Tibial artery (tissue), 4 donors: ENCODE results near the gene CASR.

Source experiments
- DNase-seq, 2 donors: peaks; one replicate each; pipeline ENCODE4 v3.0.0-alpha.2; 2019
- H3K27ac ChIP-seq, 2 donors: fragments of 200-600 bp; sonication (generic) in 1 of 2; 1 replicate in 1 of 2; 2 replicates in 1 of 2; pipeline ENCODE4 v1.5.1; 2018 to 2019; ENCODE audit warnings: mild to moderate bottlenecking in 1 of 2
- H3K27me3 ChIP-seq, 2 donors: fragments of 200-600 bp; sonication (generic) in 1 of 2; one replicate each; pipeline versions ENCODE4 v1.5.1 to v1.6.0; 2016 to 2019
- H3K36me3 ChIP-seq, 3 donors: fragments of 200-600 bp; sonication (generic) in 2 of 3; one replicate each; pipeline ENCODE4 v1.5.1; 2016 to 2019; ENCODE audit warnings: mild to moderate bottlenecking in 2 of 3
- H3K4me1 ChIP-seq, 4 donors: fragments of 200-600 bp; sonication (generic) in 2 of 4; 1 replicate in 3 of 4; 2 replicates in 1 of 4; pipeline ENCODE4 v1.5.1; 2016 to 2019
- H3K4me3 ChIP-seq, 2 donors: fragments of 200-600 bp; sonication (generic) in 1 of 2; 1 replicate in 1 of 2; 2 replicates in 1 of 2; pipeline ENCODE4 v1.5.1; 2018 to 2019; ENCODE audit warnings: mild to moderate bottlenecking in 2 of 2
- H3K9me3 ChIP-seq, 3 donors: fragments of 200-600 bp; sonication (generic) in 1 of 3; one replicate each; pipeline ENCODE4 v1.5.1; 2016 to 2019
- CTCF ChIP-seq, 2 experiments: fragments of 200-600 bp in 1 of 2; fragments of 450-650 bp in 1 of 2; IDR thresholded peaks; one replicate each; pipeline ENCODE4 v1.5.1; 2017 to 2019; ENCODE audit warnings: antibody characterized with exemption in 2 of 2, mild to moderate bottlenecking in 1 of 2, moderate library complexity in 1 of 2
- intact Hi-C: fragments of 100-400 bp; cut with DNase I; formaldehyde crosslinking; loops from one replicate; pipeline ENCODE4 v1.15.0; 2023; ENCODE audit warnings: low total_unique reads

The CASR gene

GRCh38 chr3:122307976-122308375 is 124.5 kb downstream of the CASR start:
- H3K27me3 ChIP-seq, result no peaks in the 10 kb centered on the region
- no peaks in the 10 kb centered on the region for H3K9me3 ChIP-seq
- DNase-seq, result no peak
- no peak overlapping the region for H3K27ac ChIP-seq
- H3K4me3 ChIP-seq, result no peak overlapping the region
- peaks cover 0 to 6% (median 0%) of the 10 kb centered on the region in 4 donors for H3K4me1 ChIP-seq
- no peaks in the 10 kb centered on the region for H3K36me3 ChIP-seq
- no peak for TF ChIP-seq CTCF (IDR thresholded peaks at IDR 0.05)
- intact Hi-C loops, result no loop called here

- no peak for TF ChIP-seq CTCF (IDR thresholded peaks at IDR 0.05)
- Histone ChIP-seq H3K9me3 (no peaks in the 10 kb centered on the region), H3K36me3 (no peaks in the 10 kb centered on the region), H3K4me3 (no peak overlapping the region), H3K4me1 (peaks cover 0 to 6% (median 0%) of the 10 kb centered on the region in 4 donors), H3K27ac (no peak overlapping the region), H3K27me3 (no peaks in the 10 kb centered on the region)
- no peak for DNase-seq
- intact Hi-C loops, result no loop called here
Measured at GRCh38 chr3:122310361-122310760, 126.9 kb downstream of the CASR start.

GRCh38 chr3:122312826-122313225 is 129.4 kb downstream of the CASR start:
- H3K4me1 ChIP-seq, result no peaks in the 10 kb centered on the region
- no peak for DNase-seq
- H3K27me3 ChIP-seq, result peaks cover 0 to 2% of the 10 kb centered on the region in 2 donors
- H3K27ac ChIP-seq, result no peak overlapping the region
- no peak for TF ChIP-seq CTCF (IDR thresholded peaks at IDR 0.05)
- no peak overlapping the region for H3K4me3 ChIP-seq
- intact Hi-C loops, result no loop called here
- H3K36me3 ChIP-seq, result no peaks in the 10 kb centered on the region
- no peaks in the 10 kb centered on the region for H3K9me3 ChIP-seq

- Histone ChIP-seq H3K27ac (no peak overlapping the region), H3K4me1 (no peaks in the 10 kb centered on the region), H3K36me3 (no peaks in the 10 kb centered on the region), H3K27me3 (peaks cover 0 to 2% of the 10 kb centered on the region in 2 donors), H3K4me3 (no peak overlapping the region), H3K9me3 (no peaks in the 10 kb centered on the region)
- no peak for DNase-seq
- TF ChIP-seq CTCF (IDR thresholded peaks at IDR 0.05), result no peak
- intact Hi-C loops, result no loop called here
Measured at GRCh38 chr3:122313281-122313680, 129.8 kb downstream of the CASR start.

- Histone ChIP-seq H3K9me3 (peaks cover 0 to under 1% (median 0%) of the 10 kb centered on the region in 3 donors), H3K4me1 (no peaks in the 10 kb centered on the region), H3K27ac (no peak overlapping the region), H3K4me3 (no peak overlapping the region), H3K27me3 (peaks cover 0 to 2% of the 10 kb centered on the region in 2 donors), H3K36me3 (no peaks in the 10 kb centered on the region)
- no peak for TF ChIP-seq CTCF (IDR thresholded peaks at IDR 0.05)
- DNase-seq, result no peak
- intact Hi-C loops, result no loop called here
Measured at GRCh38 chr3:122314228-122314876, 130.9 kb downstream of the CASR start.
